ENCODE data around the gene TMEM175. TPM values are rescaled to one million over a fixed set of nuclear protein-coding genes. Genes with fewer than 3 reads are reported as not detected.

The TMEM175 gene
- total RNA-seq, 1 experiment from 2014 or later, result 10.0 TPM

DNA sequence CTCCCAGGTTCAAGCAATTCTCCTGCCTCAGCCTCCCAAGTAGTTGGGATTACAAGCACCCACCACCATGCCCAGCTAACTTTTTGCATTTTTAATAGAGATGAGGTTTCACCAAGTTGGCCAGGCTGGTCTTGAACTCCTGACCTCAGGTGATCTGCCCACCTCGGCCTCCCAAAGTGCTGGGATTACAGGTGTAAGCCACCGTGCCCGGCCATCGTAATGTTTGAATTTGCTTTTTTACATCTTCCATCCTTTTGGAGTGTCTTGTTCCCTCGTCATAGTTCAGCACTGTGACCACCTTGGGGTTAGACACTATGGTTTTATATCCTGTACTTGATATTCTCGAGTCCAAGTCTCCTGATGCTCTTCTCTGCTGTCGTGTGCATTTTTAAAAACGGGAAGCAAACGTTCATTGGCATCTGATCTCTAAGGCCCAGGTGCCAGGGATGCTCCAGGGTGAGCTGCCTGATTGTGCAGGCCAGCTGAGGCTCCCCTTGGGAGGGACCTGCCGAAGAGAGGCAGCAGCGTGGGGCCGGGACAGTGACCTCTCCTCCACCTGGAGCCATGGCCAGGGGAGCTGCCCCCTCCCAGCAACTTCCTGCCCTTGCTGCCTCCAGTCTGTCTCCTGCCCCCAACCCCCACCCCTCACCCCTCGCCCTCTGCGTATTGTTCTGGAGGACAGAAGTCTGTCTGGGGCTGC, 24.4 kb downstream of the TMEM175 start:
- ChIA-PET POLR2A (ENCODE audit: low non-redundant PET) (no interaction called here), CTCF (no interaction called here)
- BruUV-seq (replicated peaks), result no TSS peak
- no peak for DNase-seq (ENCODE audit: low spot score)
- no peaks in the 10 kb centered on the region for H3K4me1 ChIP-seq (ENCODE audit: insufficient read depth, low read length, poor library complexity, severe bottlenecking)
- TF ChIP-seq EZH2 (IDR thresholded peaks at IDR 0.05; ENCODE audit: borderline replicate concordance, low read depth, low read length, poor library complexity, severe bottlenecking), result no peak
- TF ChIP-seq, protein P1, sequence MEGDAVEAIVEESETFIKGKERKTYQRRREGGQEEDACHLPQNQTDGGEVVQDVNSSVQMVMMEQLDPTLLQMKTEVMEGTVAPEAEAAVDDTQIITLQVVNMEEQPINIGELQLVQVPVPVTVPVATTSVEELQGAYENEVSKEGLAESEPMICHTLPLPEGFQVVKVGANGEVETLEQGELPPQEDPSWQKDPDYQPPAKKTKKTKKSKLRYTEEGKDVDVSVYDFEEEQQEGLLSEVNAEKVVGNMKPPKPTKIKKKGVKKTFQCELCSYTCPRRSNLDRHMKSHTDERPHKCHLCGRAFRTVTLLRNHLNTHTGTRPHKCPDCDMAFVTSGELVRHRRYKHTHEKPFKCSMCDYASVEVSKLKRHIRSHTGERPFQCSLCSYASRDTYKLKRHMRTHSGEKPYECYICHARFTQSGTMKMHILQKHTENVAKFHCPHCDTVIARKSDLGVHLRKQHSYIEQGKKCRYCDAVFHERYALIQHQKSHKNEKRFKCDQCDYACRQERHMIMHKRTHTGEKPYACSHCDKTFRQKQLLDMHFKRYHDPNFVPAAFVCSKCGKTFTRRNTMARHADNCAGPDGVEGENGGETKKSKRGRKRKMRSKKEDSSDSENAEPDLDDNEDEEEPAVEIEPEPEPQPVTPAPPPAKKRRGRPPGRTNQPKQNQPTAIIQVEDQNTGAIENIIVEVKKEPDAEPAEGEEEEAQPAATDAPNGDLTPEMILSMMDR (conservative IDR thresholded peaks at IDR 0.05; ENCODE audit: low read depth, low read length), result no peak
- H3K27ac ChIP-seq (ENCODE audit: low read depth, low read length, poor library complexity, severe bottlenecking), result no peak overlapping the region
- no peaks in the 10 kb centered on the region for H3K36me3 ChIP-seq (ENCODE audit: insufficient read depth, low read length, poor library complexity, severe bottlenecking)
- intact Hi-C loops (cut with micrococcal nuclease; ENCODE audit: unreplicated experiment), result no loop called here
- H3K9me3 ChIP-seq (ENCODE audit: low read depth, low read length, poor library complexity, severe bottlenecking), result no peaks in the 10 kb centered on the region
- no peaks in the 10 kb centered on the region for H3K27me3 ChIP-seq (replicated peaks; ENCODE audit: insufficient read depth, low read depth, low read length, poor library complexity)
- no peak overlapping the region for H3K4me3 ChIP-seq (ENCODE audit: low read depth, low read length, poor library complexity, severe bottlenecking)

DNA sequence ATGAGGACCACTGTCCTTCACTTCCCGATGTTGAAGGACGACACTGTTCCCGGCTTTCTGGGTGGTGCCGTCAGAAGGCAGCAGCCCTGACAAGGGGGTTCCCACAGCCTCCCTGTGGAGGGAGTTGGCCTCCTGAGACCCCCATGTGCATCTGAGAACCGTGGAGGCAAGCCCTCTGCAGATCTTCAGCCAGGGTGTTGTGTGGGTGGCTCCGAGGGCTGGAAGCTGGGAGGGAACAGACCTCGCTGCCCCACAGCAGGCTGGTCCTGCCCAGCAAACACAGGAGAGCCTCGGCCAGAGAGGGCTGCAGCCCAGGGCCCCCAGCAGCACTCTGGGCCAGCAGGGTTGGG, 24.9 kb downstream of the TMEM175 start:
- H3K27ac ChIP-seq (ENCODE audit: low read depth, low read length, poor library complexity, severe bottlenecking), result no peak overlapping the region
- H3K27me3 ChIP-seq (replicated peaks; ENCODE audit: insufficient read depth, low read depth, low read length, poor library complexity), result no peaks in the 10 kb centered on the region
- no peaks in the 10 kb centered on the region for H3K4me1 ChIP-seq (ENCODE audit: insufficient read depth, low read length, poor library complexity, severe bottlenecking)
- POLR2A ChIA-PET (ENCODE audit: low non-redundant PET), result no interaction called here
- no peak for DNase-seq (ENCODE audit: low spot score)
- no TSS peak for BruUV-seq (replicated peaks)
- intact Hi-C loops (cut with micrococcal nuclease; ENCODE audit: unreplicated experiment), result no loop called here
- TF ChIP-seq, protein P1 (conservative IDR thresholded peaks at IDR 0.05; ENCODE audit: low read depth, low read length), result no peak
- TF ChIP-seq EZH2 (IDR thresholded peaks at IDR 0.05; ENCODE audit: borderline replicate concordance, low read depth, low read length, poor library complexity, severe bottlenecking), result no peak
- H3K4me3 ChIP-seq (ENCODE audit: low read depth, low read length, poor library complexity, severe bottlenecking), result no peak overlapping the region
- CTCF ChIA-PET, result interaction anchor here (0.6 kb wide), 1 partner anchor 147 kb away, joined by 12 read pairs; no protein-coding TSS in a partner anchor
- no peaks in the 10 kb centered on the region for H3K9me3 ChIP-seq (ENCODE audit: low read depth, low read length, poor library complexity, severe bottlenecking)
- no peaks in the 10 kb centered on the region for H3K36me3 ChIP-seq (ENCODE audit: insufficient read depth, low read length, poor library complexity, severe bottlenecking)

DNA sequence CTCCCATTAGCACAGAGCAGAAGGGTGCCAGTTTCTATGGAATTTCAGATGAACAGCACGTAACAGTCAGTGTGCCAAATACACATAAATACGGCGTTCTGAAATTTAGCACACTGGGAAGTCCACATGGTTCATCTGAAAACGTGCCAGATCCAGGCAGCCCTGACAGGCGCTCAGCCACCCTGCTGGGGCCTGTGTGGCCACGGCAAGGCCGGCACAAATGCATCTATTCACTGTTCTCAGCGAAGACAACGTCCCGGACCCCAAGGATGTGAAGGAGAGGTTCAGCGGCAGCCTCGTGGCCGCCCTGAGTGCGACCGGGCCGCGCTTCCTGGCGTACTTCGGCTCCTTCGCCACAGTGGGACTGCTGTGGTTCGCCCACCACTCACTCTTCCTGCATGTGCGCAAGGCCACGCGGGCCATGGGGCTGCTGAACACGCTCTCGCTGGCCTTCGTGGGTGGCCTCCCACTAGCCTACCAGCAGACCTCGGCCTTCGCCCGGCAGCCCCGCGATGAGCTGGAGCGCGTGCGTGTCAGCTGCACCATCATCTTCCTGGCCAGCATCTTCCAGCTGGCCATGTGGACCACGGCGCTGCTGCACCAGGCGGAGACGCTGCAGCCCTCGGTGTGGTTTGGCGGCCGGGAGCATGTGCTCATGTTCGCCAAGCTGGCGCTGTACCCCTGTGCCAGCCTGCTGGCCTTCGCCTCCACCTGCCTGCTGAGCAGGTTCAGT, 25.5 kb downstream of the TMEM175 start:
- ChIA-PET CTCF (interaction anchor here (0.6 kb wide), 1 partner anchor 148 kb away, joined by 12 read pairs; no protein-coding TSS in a partner anchor), POLR2A (ENCODE audit: low non-redundant PET) (no interaction called here)
- no peaks in the 10 kb centered on the region for H3K27me3 ChIP-seq (replicated peaks; ENCODE audit: insufficient read depth, low read depth, low read length, poor library complexity)
- H3K9me3 ChIP-seq (ENCODE audit: low read depth, low read length, poor library complexity, severe bottlenecking), result no peaks in the 10 kb centered on the region
- no peak overlapping the region for H3K27ac ChIP-seq (ENCODE audit: low read depth, low read length, poor library complexity, severe bottlenecking)
- intact Hi-C loops (cut with micrococcal nuclease; ENCODE audit: unreplicated experiment), result no loop called here
- H3K4me1 ChIP-seq (ENCODE audit: insufficient read depth, low read length, poor library complexity, severe bottlenecking), result no peaks in the 10 kb centered on the region
- BruUV-seq (replicated peaks), result no TSS peak
- no peak for DNase-seq (ENCODE audit: low spot score)
- no peaks in the 10 kb centered on the region for H3K36me3 ChIP-seq (ENCODE audit: insufficient read depth, low read length, poor library complexity, severe bottlenecking)
- TF ChIP-seq, protein P1 (conservative IDR thresholded peaks at IDR 0.05; ENCODE audit: low read depth, low read length), result no peak
- TF ChIP-seq EZH2 (IDR thresholded peaks at IDR 0.05; ENCODE audit: borderline replicate concordance, low read depth, low read length, poor library complexity, severe bottlenecking), result no peak
- H3K4me3 ChIP-seq (ENCODE audit: low read depth, low read length, poor library complexity, severe bottlenecking), result no peak overlapping the region
